GM12878 (cell line): ENCODE measurements around the gene RAB8A.

Source experiments
- CHD2 ChIP-seq: IDR thresholded peaks from 2 replicates; pipeline ENCODE4 v1.6.1; 2011; ENCODE audit warnings: low read depth, low read length, improper control_type of control experiment, borderline replicate concordance
- CTCF ChIP-seq, 3 experiments: IDR thresholded peaks in 2 of 3; conservative IDR thresholded peaks in 1 of 3; 2 replicates each; pipeline ENCODE4 v1.5.1; 2011; ENCODE audit warnings: low read depth in 3 of 3, low read length in 3 of 3, mild to moderate bottlenecking in 3 of 3, control low read depth in 2 of 3, moderate library complexity in 2 of 3, inconsistent platforms in 1 of 3, mixed read lengths in 1 of 3; ENCODE audit not compliant: control insufficient read depth in 2 of 3, insufficient read depth in 1 of 3; ENCODE audit errors: extremely low read depth in 1 of 3
- EZH2 ChIP-seq: IDR thresholded peaks from 2 replicates; pipeline ENCODE4 v1.6.1; 2012; ENCODE audit warnings: low read depth, mild to moderate bottlenecking, control low read depth, inconsistent platforms, low read length, borderline replicate concordance; ENCODE audit not compliant: control insufficient read depth
- NRF1 ChIP-seq: conservative IDR thresholded peaks from 2 replicates; pipeline ENCODE4 v1.6.1; 2011; ENCODE audit warnings: mild to moderate bottlenecking, low read depth, low read length, improper control_type of control experiment
- POLR2A ChIP-seq: IDR thresholded peaks from 2 replicates; pipeline ENCODE4 v1.6.1; 2011; ENCODE audit warnings: low read depth, mild to moderate bottlenecking, low read length
- POLR2AphosphoS5 ChIP-seq: IDR thresholded peaks from 2 replicates; pipeline ENCODE4 v1.6.1; 2011; ENCODE audit warnings: mild to moderate bottlenecking, low read length, inconsistent platforms
- SMC3 ChIP-seq: IDR thresholded peaks from 2 replicates; pipeline ENCODE4 v1.6.1; 2011; ENCODE audit warnings: low read length, improper control_type of control experiment, borderline replicate concordance

- no peak for TF ChIP-seq SMC3
- no peak for TF ChIP-seq EZH2
- TF ChIP-seq CHD2: no peak
- TF ChIP-seq POLR2AphosphoS5: no peak
- no peak for TF ChIP-seq POLR2A
- no peak for TF ChIP-seq CTCF (IDR thresholded peaks at IDR 0.05 in 2 of 3, conservative IDR thresholded peaks at IDR 0.05 in 1 of 3; ENCODE audit: control insufficient read depth in 2 of 3, extremely low read depth in 1 of 3, insufficient read depth in 1 of 3, low read depth in 3 of 3, low read length in 3 of 3)
- no peak for TF ChIP-seq NRF1
Measured at GRCh38 chr19:16121141-16121540, 9.5 kb downstream of the RAB8A start.
